Lower leg skin (tissue), 3 donors: ENCODE data around the gene SRRM5.

Experiments used
- CTCF ChIP-seq, 3 donors: fragments of 450-650 bp; IDR thresholded peaks; one replicate each; pipeline ENCODE4 v1.5.1; 2016; ENCODE audit warnings: antibody characterized with exemption in 3 of 3, mild to moderate bottlenecking in 3 of 3, moderate library complexity in 2 of 3
- POLR2A ChIP-seq, 2 donors: fragments of 450-650 bp; IDR thresholded peaks; one replicate each; pipeline ENCODE4 v1.6.1; 2016 to 2017; ENCODE audit warnings: antibody characterized with exemption in 2 of 2, mild to moderate bottlenecking in 1 of 2, moderate library complexity in 1 of 2

- TF ChIP-seq CTCF (IDR thresholded peaks at IDR 0.05) (no peak), POLR2A (IDR thresholded peaks at IDR 0.05) (no peak)
Observed at GRCh38 chr19:43624933-43625332, 13.0 kb downstream of the SRRM5 start.
